GM23338 (cell line): ENCODE results near the gene KPNA4. TPM values are rescaled to one million over a fixed set of nuclear protein-coding genes. Genes with fewer than 3 reads are reported as not detected.

ENCODE experiments used
- ATAC-seq: fragments of 200-7000 bp; cut with Tn5 transposase; 3 replicates; pipeline ENCODE4 v1.9.1; 2020
- DNase-seq: peaks from one replicate; pipeline ENCODE4 v3.0.0-alpha.2; 2015; ENCODE audit warnings: low spot score
- H2AFZ ChIP-seq: fragments of 200-600 bp; sonication (generic); 2 replicates; pipeline ENCODE4 v1.8.0; 2016; ENCODE audit warnings: antibody characterized with exemption, mild to moderate bottlenecking, moderate library complexity
- H3F3A ChIP-seq: fragments of 200-600 bp; sonication (generic); replicated peaks from 2 replicates; pipeline ENCODE4 v1.8.0; 2017; ENCODE audit warnings: antibody characterized with exemption, mixed run types, low read depth
- H3K27ac ChIP-seq: fragments of 200-600 bp; sonication (generic); 2 replicates; pipeline ENCODE4 v1.6.1; 2016; ENCODE audit warnings: low read depth
- H3K27me3 ChIP-seq: fragments of 200-600 bp; sonication (generic); 2 replicates; pipeline ENCODE4 v1.8.0; 2016; ENCODE audit warnings: mild to moderate bottlenecking, mixed run types, moderate library complexity; ENCODE audit not compliant: insufficient read depth
- H3K36me3 ChIP-seq: fragments of 200-600 bp; sonication (generic); 2 replicates; pipeline ENCODE4 v1.8.0; 2016; ENCODE audit warnings: mild to moderate bottlenecking; ENCODE audit not compliant: insufficient read depth
- H3K4me1 ChIP-seq: fragments of 200-600 bp; sonication (generic); 2 replicates; pipeline ENCODE4 v1.8.0; 2016; ENCODE audit warnings: mild to moderate bottlenecking, moderate library complexity; ENCODE audit not compliant: insufficient read depth
- H3K4me2 ChIP-seq: fragments of 200-600 bp; sonication (generic); 2 replicates; pipeline ENCODE4 v1.7.1; 2017; ENCODE audit warnings: mixed run types
- H3K4me3 ChIP-seq: fragments of 200-600 bp; sonication (generic); 2 replicates; pipeline ENCODE4 v1.6.1; 2016; ENCODE audit warnings: mixed run types
- H3K79me2 ChIP-seq: fragments of 200-600 bp; sonication (generic); replicated peaks from 2 replicates; pipeline ENCODE4 v1.8.0; 2017; ENCODE audit warnings: mild to moderate bottlenecking; ENCODE audit not compliant: insufficient read depth
- H3K9me2 ChIP-seq: fragments of 200-600 bp; sonication (generic); 2 replicates; pipeline ENCODE4 v1.8.0; 2017; ENCODE audit not compliant: insufficient read depth
- H4K20me1 ChIP-seq: fragments of 200-600 bp; sonication (generic); replicated peaks from 2 replicates; pipeline ENCODE4 v1.8.0; 2017; ENCODE audit warnings: mild to moderate bottlenecking; ENCODE audit not compliant: insufficient read depth
- H3K27ac Mint-ChIP-seq: 2 replicates; pipeline ENCODE4 v1.8.0; 2020; ENCODE audit warnings: inconsistent platforms, mild to moderate bottlenecking, moderate library complexity, mixed read lengths
- H3K27me3 Mint-ChIP-seq: 3 replicates; pipeline ENCODE4 v1.8.0; 2022; ENCODE audit warnings: low read depth, mild to moderate bottlenecking, moderate library complexity, mixed read lengths, inconsistent platforms; ENCODE audit not compliant: insufficient read depth, poor library complexity
- H3K36me3 Mint-ChIP-seq: 3 replicates; pipeline ENCODE4 v1.8.0; 2021; ENCODE audit warnings: low read depth, mild to moderate bottlenecking, inconsistent platforms, moderate library complexity, mixed read lengths
- H3K4me1 Mint-ChIP-seq: 3 replicates; pipeline ENCODE4 v1.8.0; 2020; ENCODE audit warnings: mild to moderate bottlenecking, inconsistent platforms, mixed read lengths
- H3K4me3 Mint-ChIP-seq: 3 replicates; pipeline ENCODE4 v1.8.0; 2021; ENCODE audit warnings: moderate library complexity, mild to moderate bottlenecking, inconsistent platforms, mixed read lengths
- H3K9me3 Mint-ChIP-seq: 3 replicates; pipeline ENCODE4 v1.8.0; 2020; ENCODE audit warnings: moderate library complexity, mild to moderate bottlenecking, inconsistent platforms, mixed read lengths
- CREB1 ChIP-seq: fragments of 250-450 bp; sonication (Bioruptor Pico); IDR thresholded peaks from 2 replicates; pipeline ENCODE4 v1.5.0; 2020; ENCODE audit warnings: low read depth, mild to moderate bottlenecking, moderate library complexity
- EZH2 ChIP-seq: fragments of 200-600 bp; sonication (generic); IDR thresholded peaks from one replicate; pipeline ENCODE4 v1.8.0; 2017; ENCODE audit warnings: antibody characterized with exemption, mild to moderate bottlenecking, low read depth; ENCODE audit not compliant: unreplicated experiment
- EZH2phosphoT487 ChIP-seq: fragments of 200-600 bp; sonication (generic); IDR thresholded peaks from one replicate; pipeline ENCODE4 v1.8.1; 2018; ENCODE audit warnings: antibody characterized with exemption; ENCODE audit not compliant: unreplicated experiment
- POLR2AphosphoS5 ChIP-seq: IDR thresholded peaks from 2 replicates; pipeline ENCODE4 v1.6.1; 2016; ENCODE audit warnings: antibody characterized with exemption, low read depth
- REST ChIP-seq: IDR thresholded peaks from one replicate; pipeline ENCODE4 v1.6.1; 2018; ENCODE audit warnings: antibody characterized with exemption; ENCODE audit not compliant: unreplicated experiment
- STAT1 ChIP-seq: IDR thresholded peaks from one replicate; pipeline ENCODE4 v1.6.1; 2016; ENCODE audit warnings: antibody characterized with exemption; ENCODE audit not compliant: unreplicated experiment
- ZNF114 ChIP-seq: fragments of 250-450 bp; sonication (Bioruptor Pico); IDR thresholded peaks from 2 replicates; pipeline ENCODE4 v1.5.0; 2020; ENCODE audit warnings: mild to moderate bottlenecking, moderate library complexity
- ZNF331 ChIP-seq: fragments of 250-450 bp; sonication (Bioruptor Pico); IDR thresholded peaks from 2 replicates; pipeline ENCODE4 v1.5.0; 2020; ENCODE audit warnings: low read depth, mild to moderate bottlenecking, moderate library complexity
- polyA plus RNA-seq: library from polyadenylated mRNA; unstranded; fragments of >200 nt; fragmentation: Nextera tagmentation; extraction: Ambion mirVana; gene quantifications from 2 replicates; pipeline ENCODE4 v1.2.1, GENCODE V29; 2016
- total RNA-seq: library from RNA; depleted of rRNA; stranded (reverse); fragments of >200 nt; shearing (Covaris generic); gene quantifications from 2 replicates; pipeline ENCODE4 v1.2.3, GENCODE V29; 2014
- TF ChIP-seq, protein P1 (sequence below), 2 experiments: fragments of 200-600 bp in 1 of 2; sonication (generic) in 1 of 2; conservative IDR thresholded peaks; 2 replicates each; pipeline versions ENCODE4 v1.5.1 to v1.6.1; 2016 to 2017; ENCODE audit warnings: antibody characterized with exemption in 2 of 2, low read depth in 2 of 2, mild to moderate bottlenecking in 2 of 2, moderate library complexity in 1 of 2

Gene KPNA4
- total and polyA plus RNA-seq, 2 experiments from 2014 or later, result 17.8 to 36.2 TPM

GRCh38 chr3:160479376-160479775 is 86.0 kb downstream of the KPNA4 start:
- Histone ChIP-seq H3F3A (no peaks in the 10 kb centered on the region), H3K27ac (no peak overlapping the region), H3K4me1 (no peaks in the 10 kb centered on the region), H3K4me2 (no peak overlapping the region), H3K36me3 (no peaks in the 10 kb centered on the region), H3K27me3 (no peaks in the 10 kb centered on the region), H2AFZ (no peak overlapping the region), H3K4me3 (no peak overlapping the region), H4K20me1 (no peaks in the 10 kb centered on the region), H3K79me2 (no peaks in the 10 kb centered on the region), H3K9me2 (no peaks in the 10 kb centered on the region)
- no peaks in the 10 kb centered on the region for H3K36me3 Mint-ChIP-seq
- peaks cover 10% of the 10 kb centered on the region for H3K27me3 Mint-ChIP-seq
- no peak for ATAC-seq
- peaks cover 3% of the 10 kb centered on the region; the same call in 1 of the 3 replicates for H3K4me1 Mint-ChIP-seq
- no peaks in the 10 kb centered on the region for H3K9me3 Mint-ChIP-seq
- DNase-seq, result no peak
- H3K4me3 Mint-ChIP-seq, result no peak overlapping the region
- TF ChIP-seq ZNF331 (no peak), REST (no peak), EZH2phosphoT487 (no peak), STAT1 (no peak)
- H3K27ac Mint-ChIP-seq, result no peak overlapping the region

DNA sequence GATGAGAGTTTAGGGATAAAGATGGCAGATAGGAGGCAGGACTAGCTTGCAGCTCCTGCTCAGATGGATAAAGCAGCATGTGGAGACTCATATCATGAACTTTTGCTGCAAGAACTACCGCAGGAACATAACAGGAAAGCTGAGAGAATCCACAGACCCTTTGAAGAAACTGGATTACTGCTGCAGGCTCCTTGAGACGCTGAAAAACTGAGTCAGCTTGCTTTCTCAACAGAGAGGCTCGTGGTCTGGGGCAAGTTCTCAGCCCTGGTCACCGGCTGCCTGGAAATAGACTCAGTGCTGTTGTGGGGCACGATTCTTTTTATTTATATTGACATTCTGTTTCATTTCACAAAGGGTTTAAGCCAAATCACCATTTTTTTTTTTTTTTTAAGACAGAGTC is 87.0 kb downstream of the KPNA4 start:
- Histone ChIP-seq H3K27ac (no peak overlapping the region), H2AFZ (no peak overlapping the region), H3K4me3 (no peak overlapping the region), H3K4me1 (no peaks in the 10 kb centered on the region), H3K4me2 (no peak overlapping the region), H3F3A (no peaks in the 10 kb centered on the region), H3K27me3 (no peaks in the 10 kb centered on the region), H3K9me2 (0 out of 2 replicates have a peak, but pooled peaks cover 7% of the 10 kb centered on the region), H4K20me1 (no peaks in the 10 kb centered on the region), H3K79me2 (no peaks in the 10 kb centered on the region), H3K36me3 (no peaks in the 10 kb centered on the region)
- Mint-ChIP-seq H3K4me3 (no peak overlapping the region), H3K27ac (no peak overlapping the region), H3K27me3 (peaks cover 10% of the 10 kb centered on the region), H3K4me1 (peaks cover 3% of the 10 kb centered on the region; the same call in 1 of the 3 replicates), H3K36me3 (no peaks in the 10 kb centered on the region), H3K9me3 (no peaks in the 10 kb centered on the region)
- no peak for DNase-seq
- no peak for ATAC-seq
- TF ChIP-seq EZH2 (no peak), STAT1 (no peak), ZNF331 (no peak), EZH2phosphoT487 (no peak), POLR2AphosphoS5 (no peak), REST (no peak), ZNF114 (CRISPR knock-in tag) (no peak), CREB1 (CRISPR knock-in tag) (no peak)
- TF ChIP-seq, protein P1, sequence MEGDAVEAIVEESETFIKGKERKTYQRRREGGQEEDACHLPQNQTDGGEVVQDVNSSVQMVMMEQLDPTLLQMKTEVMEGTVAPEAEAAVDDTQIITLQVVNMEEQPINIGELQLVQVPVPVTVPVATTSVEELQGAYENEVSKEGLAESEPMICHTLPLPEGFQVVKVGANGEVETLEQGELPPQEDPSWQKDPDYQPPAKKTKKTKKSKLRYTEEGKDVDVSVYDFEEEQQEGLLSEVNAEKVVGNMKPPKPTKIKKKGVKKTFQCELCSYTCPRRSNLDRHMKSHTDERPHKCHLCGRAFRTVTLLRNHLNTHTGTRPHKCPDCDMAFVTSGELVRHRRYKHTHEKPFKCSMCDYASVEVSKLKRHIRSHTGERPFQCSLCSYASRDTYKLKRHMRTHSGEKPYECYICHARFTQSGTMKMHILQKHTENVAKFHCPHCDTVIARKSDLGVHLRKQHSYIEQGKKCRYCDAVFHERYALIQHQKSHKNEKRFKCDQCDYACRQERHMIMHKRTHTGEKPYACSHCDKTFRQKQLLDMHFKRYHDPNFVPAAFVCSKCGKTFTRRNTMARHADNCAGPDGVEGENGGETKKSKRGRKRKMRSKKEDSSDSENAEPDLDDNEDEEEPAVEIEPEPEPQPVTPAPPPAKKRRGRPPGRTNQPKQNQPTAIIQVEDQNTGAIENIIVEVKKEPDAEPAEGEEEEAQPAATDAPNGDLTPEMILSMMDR (conservative IDR thresholded peaks at IDR 0.05; ENCODE audit: low read depth in 2 of 2), result no peak
